Motor neuron (in vitro differentiated cells): ENCODE data around the gene ULK4. TPM values are rescaled to one million over a fixed set of nuclear protein-coding genes. Genes with fewer than 3 reads are reported as not detected.

Experiments
- ATAC-seq, 8 experiments: fragments of 200-7000 bp; cut with Tn5 transposase; replicated peaks in 6 of 8; 2 replicates each; pipeline ENCODE4 v1.8.0; 2021; ENCODE audit warnings: mild to moderate bottlenecking in 8 of 8, moderate library complexity in 8 of 8
- H3K27ac ChIP-seq, 2 donors: fragments of 250-450 bp; sonication (Bioruptor Pico); 2 replicates each; pipeline ENCODE4 v1.9.0; 2021; ENCODE audit warnings: antibody characterized with exemption in 2 of 2, mild to moderate bottlenecking in 2 of 2, moderate library complexity in 1 of 2
- H3K4me1 ChIP-seq, 2 donors: fragments of 250-450 bp; sonication (Bioruptor Pico); replicated peaks in 1 of 2; 2 replicates each; pipeline ENCODE4 v1.6.1; 2021; ENCODE audit warnings: antibody characterized with exemption in 2 of 2, mild to moderate bottlenecking in 2 of 2, moderate library complexity in 1 of 2
- H3K4me3 ChIP-seq, 5 donors: fragments of 250-450 bp; sonication (Bioruptor Pico); 2 replicates each; pipeline ENCODE4 v1.9.0; 2021; ENCODE audit warnings: antibody characterized with exemption in 5 of 5, mild to moderate bottlenecking in 5 of 5, moderate library complexity in 4 of 5
- WGBS, 10 experiments: fragments of 450-650 bp; shearing (Covaris generic); methylation state at CpG; one replicate each; pipeline ENCODE4 v1.0.0; 2022; 5-methylcytosine and 5-hydroxymethylcytosine counted together
- in situ Hi-C, 9 experiments: fragments of 400-800 bp; cut with MboI; loops; one replicate each; pipeline ENCODE4 v1.15.0; 2021; ENCODE audit warnings: low sequenced_read_pairs in 9 of 9, low pct_unique_long_range_greater_than_20kb in 2 of 9; ENCODE audit not compliant: unreplicated experiment in 9 of 9
- total RNA-seq, 8 experiments: library from RNA; unstranded; fragments of 300-600 nt; gene quantifications; 2 replicates each; pipeline versions ENCODE4 v1.2.3 to v1.2.4, GENCODE V29; 2022

ULK4 gene
- total RNA-seq, 8 experiments from 2014 or later: 4.3 to 21.7 (median 9.5) TPM

GRCh38 chr3:41627477-41628087, 334.3 kb downstream of the ULK4 start:
- no peak for ATAC-seq
- no peak overlapping the region for H3K4me3 ChIP-seq
- WGBS, 10 experiments: 80 to 97% (median 92%) methylated on average over 1 to 5 of the region's 5 CpGs; no CpG with 5 or more reads in 2 of the 10 experiments
- no peaks in the 10 kb centered on the region for H3K4me1 ChIP-seq
- no peak overlapping the region for H3K27ac ChIP-seq
- in situ Hi-C loops: no loop called here

DNA sequence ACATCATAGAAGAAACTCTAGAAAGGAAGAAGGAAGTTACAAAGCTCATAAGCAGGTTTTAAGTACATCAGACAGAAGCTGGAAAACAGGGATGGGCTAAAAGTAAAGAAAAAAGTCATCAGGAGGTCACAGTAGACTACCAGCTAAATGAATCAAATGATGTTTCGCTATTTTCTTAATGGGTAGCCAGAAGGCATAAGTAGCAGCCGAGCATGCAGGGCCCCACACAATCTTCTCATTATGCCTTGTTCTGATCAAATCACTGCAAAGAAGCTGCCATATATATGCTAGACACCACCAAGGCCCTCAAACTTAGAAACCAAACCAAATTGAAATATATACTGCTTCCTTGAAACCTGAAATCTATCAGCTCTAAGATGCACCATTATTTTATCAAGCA, 349.1 kb downstream of the ULK4 start:
- in situ Hi-C loops: no loop called here
- no peak overlapping the region for H3K4me3 ChIP-seq
- H3K27ac ChIP-seq: no peak overlapping the region
- WGBS, 10 experiments: 33 to 94% (median 65%) methylated on average over 1 to 2 of the region's 2 CpGs; no CpG with 5 or more reads in 2 of the 10 experiments
- no peak for ATAC-seq
- peaks cover 0 to 11% of the 10 kb centered on the region in 2 donors for H3K4me1 ChIP-seq

DNA sequence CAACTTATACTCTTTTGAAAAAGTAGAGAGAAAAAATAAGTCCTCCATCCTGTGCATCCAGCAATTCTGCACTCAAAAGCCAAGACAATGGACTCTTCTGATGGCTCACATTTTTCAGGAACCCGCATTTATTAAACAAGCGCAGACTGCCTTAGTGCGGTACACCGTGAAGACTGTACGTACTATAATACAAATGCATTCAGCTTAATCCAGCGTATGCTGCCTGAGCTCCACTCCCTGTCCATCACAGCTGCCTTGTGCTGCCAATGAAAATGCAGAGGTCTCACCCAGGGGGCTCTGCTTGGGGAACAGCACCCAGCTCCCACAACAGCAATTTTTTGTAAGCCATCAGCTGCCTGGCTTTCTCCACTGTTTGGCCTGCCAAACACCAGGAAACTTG, 350.9 kb downstream of the ULK4 start:
- 83 to 100% (median 100%) methylated on average over 1 to 6 of the region's 6 CpGs; no CpG with 5 or more reads in 2 of the 10 experiments for WGBS, 10 experiments
- ATAC-seq: peak in 5 of 8 experiments; percentile 47 to 95 (median 89)
- Histone ChIP-seq H3K4me3 (no peak overlapping the region), H3K4me1 (peaks cover 0 to 11% of the 10 kb centered on the region in 2 donors), H3K27ac (peak overlapping the region in 1 of 2 donors; percentile 31)
- in situ Hi-C loops: no loop called here

GRCh38 chr3:41608347-41608746, 353.6 kb downstream of the ULK4 start:
- in situ Hi-C loops: no loop called here
- Histone ChIP-seq H3K4me3 (no peak overlapping the region), H3K4me1 (peaks cover 3 to 30% of the 10 kb centered on the region in 2 donors), H3K27ac (no peak overlapping the region)
- WGBS, 10 experiments: 38 to 91% (median 67%) methylated on average over 1 of the region's 1 CpG; no CpG with 5 or more reads in 3 of the 10 experiments
- peak in 1 of 8 experiments; percentile 78 for ATAC-seq

DNA sequence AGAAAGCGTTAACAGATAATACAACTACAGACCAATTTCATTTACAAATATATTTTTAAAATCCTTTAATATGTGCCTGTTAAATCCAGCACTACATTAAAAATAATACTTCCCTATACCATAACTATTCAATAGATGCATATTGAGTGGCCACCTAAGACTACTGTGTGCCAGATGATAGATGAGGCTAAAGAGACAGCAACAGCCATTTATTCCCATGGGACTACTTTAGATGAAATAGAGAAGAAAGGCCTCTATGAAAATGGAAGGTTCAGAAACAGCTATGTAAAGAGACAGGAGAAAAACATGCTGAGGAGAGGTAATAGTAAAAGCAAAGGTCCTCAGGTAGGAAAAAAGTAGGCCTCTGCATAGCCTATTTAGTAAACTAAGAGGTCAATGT, 358.1 kb downstream of the ULK4 start:
- Histone ChIP-seq H3K27ac (no peak overlapping the region), H3K4me1 (peaks cover 3 to 26% of the 10 kb centered on the region in 2 donors), H3K4me3 (no peak overlapping the region)
- WGBS, 10 experiments: 60 to 100% (median 100%) methylated on average over 1 of the region's 1 CpG
- in situ Hi-C loops: no loop called here
- ATAC-seq: peak in 3 of 8 experiments; percentile 62 to 68 (median 66)

GRCh38 chr3:41602121-41602520, 359.8 kb downstream of the ULK4 start:
- Histone ChIP-seq H3K4me1 (peaks cover 3 to 34% of the 10 kb centered on the region in 2 donors), H3K4me3 (no peak overlapping the region), H3K27ac (no peak overlapping the region)
- in situ Hi-C loops: no loop called here
- ATAC-seq: no peak

DNA sequence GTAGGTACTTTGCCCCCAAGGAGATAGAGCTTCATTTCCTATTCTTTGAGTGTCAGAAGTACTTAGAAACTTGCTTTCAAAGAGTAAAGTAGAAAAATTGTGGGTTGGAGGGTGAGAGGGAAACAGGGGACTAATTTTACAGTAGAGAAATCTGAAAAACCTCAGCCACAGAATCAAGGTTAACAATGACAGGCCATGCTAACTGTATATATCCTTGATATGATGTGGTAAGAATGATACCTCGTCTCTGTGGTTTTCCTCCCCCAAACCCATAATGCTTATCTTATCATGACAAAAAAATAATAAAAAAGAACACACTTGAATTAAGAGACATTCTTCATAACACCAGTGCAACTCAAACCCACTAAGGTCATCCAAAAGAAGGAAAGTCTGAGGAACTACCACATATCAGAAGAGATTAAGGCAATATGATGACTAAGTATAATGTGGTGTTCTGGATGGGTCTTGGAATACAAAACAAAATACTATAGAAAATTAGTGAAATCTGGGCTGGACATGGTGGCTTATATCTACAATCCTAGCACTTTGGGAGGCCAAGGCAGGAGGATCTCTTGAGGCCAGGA, 360.4 kb downstream of the ULK4 start:
- Histone ChIP-seq H3K4me1 (peaks cover 3 to 34% of the 10 kb centered on the region in 2 donors), H3K27ac (no peak overlapping the region), H3K4me3 (no peak overlapping the region)
- in situ Hi-C loops: no loop called here
- WGBS, 10 experiments: 0 to 100% (median 80%) methylated on average over 1 of the region's 1 CpG; no CpG with 5 or more reads in 1 of the 10 experiments
- ATAC-seq: no peak

- in situ Hi-C loops: no loop called here
- Histone ChIP-seq H3K4me1 (peaks cover 3 to 34% of the 10 kb centered on the region in 2 donors), H3K27ac (no peak overlapping the region), H3K4me3 (no peak overlapping the region)
- WGBS, 10 experiments: 20 to 100% (median 58%) methylated on average over 1 to 2 of the region's 2 CpGs; no CpG with 5 or more reads in 4 of the 10 experiments
- ATAC-seq: no peak
Observed at GRCh38 chr3:41600616-41601015, 361.3 kb downstream of the ULK4 start.

DNA sequence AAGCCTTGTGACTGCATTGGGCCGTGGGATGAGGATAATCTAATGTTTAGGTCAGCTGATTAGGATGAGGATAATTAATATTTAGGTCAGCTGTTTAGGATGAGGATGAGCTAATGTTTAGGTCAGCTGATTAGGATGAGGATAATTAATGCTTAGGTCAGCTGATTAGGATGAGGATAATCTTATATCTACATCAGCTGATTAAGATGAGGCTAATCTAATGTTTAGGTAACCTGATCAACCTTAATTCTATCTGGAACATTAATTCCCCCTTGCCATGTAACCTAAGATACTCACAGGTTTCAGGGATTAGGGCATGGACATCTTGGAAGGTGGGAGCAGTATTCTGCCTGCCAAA, 362.8 kb downstream of the ULK4 start:
- no peak overlapping the region for H3K27ac ChIP-seq
- in situ Hi-C loops: no loop called here
- H3K4me1 ChIP-seq: peaks cover 3 to 22% of the 10 kb centered on the region in 2 donors
- ATAC-seq: no peak
- WGBS, 10 experiments: 73 to 100% (median 86%) methylated on average over 1 of the region's 1 CpG; no CpG with 5 or more reads in 3 of the 10 experiments
- no peak overlapping the region for H3K4me3 ChIP-seq

GRCh38 chr3:41598402-41599126, 363.3 kb downstream of the ULK4 start:
- Histone ChIP-seq H3K27ac (no peak overlapping the region), H3K4me1 (peaks cover 0 to 22% of the 10 kb centered on the region in 2 donors), H3K4me3 (no peak overlapping the region)
- ATAC-seq: peak in 5 of 8 experiments; percentile 21 to 86 (median 75)
- WGBS, 10 experiments: 32 to 85% (median 73%) methylated on average over 2 to 7 of the region's 8 CpGs
- in situ Hi-C loops: no loop called here

GRCh38 chr3:41593774-41594173, 368.1 kb downstream of the ULK4 start:
- ATAC-seq: peak in 6 of 8 experiments; percentile 52 to 85 (median 80)
- Histone ChIP-seq H3K27ac (no peak overlapping the region), H3K4me3 (no peak overlapping the region), H3K4me1 (peaks cover 0 to 14% of the 10 kb centered on the region in 2 donors)
- in situ Hi-C loops: no loop called here
- 0 to 80% (median 60%) methylated on average over 1 to 5 of the region's 5 CpGs; no CpG with 5 or more reads in 4 of the 10 experiments for WGBS, 10 experiments

DNA sequence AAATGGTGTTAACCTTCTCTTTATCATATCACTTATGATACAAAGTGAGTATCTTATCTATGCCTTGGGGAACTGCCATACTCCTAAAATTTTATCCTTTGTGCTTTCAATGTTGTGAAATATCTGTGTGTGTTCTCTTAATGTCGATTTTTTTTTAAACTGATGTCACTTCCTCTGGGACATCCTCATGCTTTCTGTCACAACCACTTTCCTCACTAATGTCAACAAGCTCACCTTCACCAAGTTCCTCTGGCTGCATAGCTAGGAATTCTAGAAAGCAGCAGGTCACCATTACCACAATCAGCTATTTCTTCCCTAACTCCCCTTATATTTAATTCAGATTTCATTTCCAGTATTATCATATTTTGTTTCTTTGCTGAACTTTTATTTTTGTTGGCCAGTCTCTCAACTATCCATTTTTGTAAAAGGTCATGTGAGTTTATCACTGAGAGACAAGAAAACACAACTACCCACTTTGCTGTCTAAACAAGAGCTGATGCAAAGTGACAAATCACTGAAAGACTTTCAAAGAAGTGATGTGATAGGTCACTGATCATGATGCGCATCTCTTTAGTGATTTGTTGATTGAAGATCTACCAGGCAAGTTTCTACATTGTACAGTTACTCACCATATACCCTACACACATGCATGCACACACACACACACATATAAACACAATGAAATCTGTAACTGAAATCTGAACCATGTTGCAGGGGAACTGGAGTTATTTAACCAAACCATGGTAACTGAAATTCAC, 369.0 kb downstream of the ULK4 start:
- in situ Hi-C loops: no loop called here
- 57 to 100% (median 88%) methylated on average over 1 to 2 of the region's 2 CpGs; no CpG with 5 or more reads in 1 of the 10 experiments for WGBS, 10 experiments

DNA sequence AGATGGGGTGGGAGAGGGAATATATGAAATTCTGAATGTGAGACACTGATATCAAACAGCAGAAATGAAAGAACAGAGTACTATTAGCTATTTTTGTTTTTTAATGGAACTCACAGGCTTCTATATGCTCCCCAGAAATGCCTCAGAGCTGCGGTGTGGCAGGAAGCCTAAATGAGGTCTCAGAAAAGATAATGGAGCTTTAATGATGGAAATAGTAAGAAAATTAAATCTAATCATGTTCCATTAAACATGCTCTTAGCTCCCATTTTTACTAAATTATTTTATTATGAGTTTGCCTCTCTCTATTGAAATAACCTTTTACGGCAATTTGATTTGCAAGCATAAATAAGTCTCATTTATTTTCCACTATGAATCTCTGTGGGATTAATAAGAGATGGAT, 378.9 kb downstream of the ULK4 start:
- Histone ChIP-seq H3K27ac (no peak overlapping the region), H3K4me3 (no peak overlapping the region), H3K4me1 (peaks cover 0 to 8% of the 10 kb centered on the region in 2 donors)
- in situ Hi-C loops: no loop called here
- WGBS, 10 experiments: 50 to 100% (median 90%) methylated on average over 1 to 2 of the region's 2 CpGs
- no peak for ATAC-seq

More for the DNA sequence above, 369.0 kb downstream of the ULK4 start:
- Histone ChIP-seq H3K27ac (no peak overlapping the region), H3K4me1 (peaks cover 0 to 6% of the 10 kb centered on the region in 2 donors), H3K4me3 (no peak overlapping the region)
- peak in 3 of 8 experiments; percentile 17 to 68 (median 60) for ATAC-seq
